ENCODE data around the gene KIFBP. TPM values are rescaled to one million over a fixed set of nuclear protein-coding genes. Genes with fewer than 3 reads are reported as not detected.

Gene KIFBP
- polyA plus RNA-seq, 3 donors = 0.52 to 4.0 (median 1.4) TPM

DNA sequence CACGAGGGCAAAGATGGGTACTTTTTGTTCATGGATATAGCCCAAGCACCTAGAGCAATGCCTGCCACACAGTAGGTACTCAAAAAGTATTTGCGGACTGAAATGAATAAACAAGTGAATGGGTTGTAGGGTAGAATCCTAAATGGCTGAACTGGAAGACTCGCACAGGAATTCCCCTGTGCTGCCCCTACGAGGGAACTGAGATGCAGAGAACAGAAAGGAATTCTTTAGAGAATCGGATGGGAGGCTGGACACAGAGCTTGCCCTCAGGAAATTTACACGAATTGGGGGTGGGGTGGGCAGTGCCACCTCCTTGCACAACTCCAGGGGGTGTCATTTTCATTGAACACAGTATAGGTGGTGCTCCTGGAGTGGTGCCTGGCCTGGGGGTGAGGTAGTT, 64.1 kb downstream of the KIFBP start:
- TF ChIP-seq, protein P1, sequence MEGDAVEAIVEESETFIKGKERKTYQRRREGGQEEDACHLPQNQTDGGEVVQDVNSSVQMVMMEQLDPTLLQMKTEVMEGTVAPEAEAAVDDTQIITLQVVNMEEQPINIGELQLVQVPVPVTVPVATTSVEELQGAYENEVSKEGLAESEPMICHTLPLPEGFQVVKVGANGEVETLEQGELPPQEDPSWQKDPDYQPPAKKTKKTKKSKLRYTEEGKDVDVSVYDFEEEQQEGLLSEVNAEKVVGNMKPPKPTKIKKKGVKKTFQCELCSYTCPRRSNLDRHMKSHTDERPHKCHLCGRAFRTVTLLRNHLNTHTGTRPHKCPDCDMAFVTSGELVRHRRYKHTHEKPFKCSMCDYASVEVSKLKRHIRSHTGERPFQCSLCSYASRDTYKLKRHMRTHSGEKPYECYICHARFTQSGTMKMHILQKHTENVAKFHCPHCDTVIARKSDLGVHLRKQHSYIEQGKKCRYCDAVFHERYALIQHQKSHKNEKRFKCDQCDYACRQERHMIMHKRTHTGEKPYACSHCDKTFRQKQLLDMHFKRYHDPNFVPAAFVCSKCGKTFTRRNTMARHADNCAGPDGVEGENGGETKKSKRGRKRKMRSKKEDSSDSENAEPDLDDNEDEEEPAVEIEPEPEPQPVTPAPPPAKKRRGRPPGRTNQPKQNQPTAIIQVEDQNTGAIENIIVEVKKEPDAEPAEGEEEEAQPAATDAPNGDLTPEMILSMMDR (IDR thresholded peaks at IDR 0.05) = no peak
- peaks cover 0 to 4% (median 0%) of the 10 kb centered on the region in 3 donors for H3K27me3 Mint-ChIP-seq (ENCODE audit: low read depth in 3 of 3)
- 90% methylated on average over 5 of the region's 6 CpGs for WGBS (ENCODE audit: insufficient coverage)

DNA sequence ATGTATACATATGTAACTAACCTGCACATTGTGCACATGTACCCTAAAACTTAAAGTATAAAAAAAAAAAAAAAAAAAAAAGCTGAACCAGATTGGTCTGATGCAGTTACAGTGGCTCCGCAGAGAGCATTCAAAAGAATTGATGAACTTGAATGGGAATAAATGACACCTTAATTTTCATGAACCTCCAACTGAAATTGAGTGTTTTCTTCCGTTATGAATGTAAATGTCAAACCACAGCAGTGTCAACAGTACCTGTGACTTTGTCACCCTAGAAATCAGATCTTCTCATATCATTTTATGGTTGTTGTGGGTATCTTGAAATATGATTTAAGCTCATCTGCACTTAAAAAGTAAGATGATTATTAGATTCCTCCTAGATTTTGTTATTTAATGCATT, 66.6 kb downstream of the KIFBP start:
- peaks cover 2% of the 10 kb centered on the region in 2 donors for H3K36me3 Mint-ChIP-seq
- peaks cover 0 to 4% (median 0%) of the 10 kb centered on the region in 3 donors for H3K27me3 Mint-ChIP-seq (ENCODE audit: low read depth in 3 of 3)
- Histone ChIP-seq H3K4me2 (replicated peaks; ENCODE audit: extremely low read depth, low read length, poor library complexity, severe bottlenecking) (no peak overlapping the region), H3K9ac (ENCODE audit: insufficient read depth, low read length, poor library complexity, severe bottlenecking) (no peak overlapping the region), H3K4me1 (ENCODE audit: control insufficient read depth in 1 of 2, insufficient read depth in 2 of 2, low read length in 2 of 2) (peaks cover 96 to 99% of the 10 kb centered on the region in 2 donors), H3K27me3 (ENCODE audit: control insufficient read depth in 2 of 2, insufficient read depth in 2 of 2, low read length in 2 of 2) (no peaks in the 10 kb centered on the region), H3K27ac (ENCODE audit: low read depth in 1 of 2, low read length in 2 of 2) (peak overlapping the region in 1 of 2 donors; percentile 97), H4K20me1 (ENCODE audit: insufficient read depth, low read length) (no peaks in the 10 kb centered on the region), H3K9me3 (replicated peaks in 1 of 2; ENCODE audit: control insufficient read depth in 1 of 2, insufficient read depth in 1 of 2, low read length in 2 of 2) (no peaks in the 10 kb centered on the region), H2AFZ (ENCODE audit: insufficient read depth, low read depth, low read length, poor library complexity, severe bottlenecking) (no peak overlapping the region), H3K4me3 (replicated peaks in 1 of 3; ENCODE audit: low read depth in 2 of 3, low read length in 3 of 3) (peak overlapping the region in 1 of 3 experiments; percentile 64), H3K36me3 (replicated peaks in 1 of 2; ENCODE audit: control insufficient read depth in 1 of 2, insufficient read depth in 2 of 2, low read length in 2 of 2) (no peaks in the 10 kb centered on the region), H3K79me2 (ENCODE audit: insufficient read depth, low read length) (peaks cover 85% of the 10 kb centered on the region)
- H3K27ac Mint-ChIP-seq = peak overlapping the region; percentile 97 to 100 (median 98)
- intact Hi-C loops (cut with micrococcal nuclease) = no loop called here
- DNase-seq = no peak
- H3K4me1 Mint-ChIP-seq = peaks cover 83% of the 10 kb centered on the region
- WGBS (ENCODE audit: insufficient coverage) = no CpG with 5 or more reads among the region's 2 CpGs
- TF ChIP-seq, protein P1 (IDR thresholded peaks at IDR 0.05) = no peak
- H3K9me3 Mint-ChIP-seq = peaks cover 0 to 2% (median 0%) of the 10 kb centered on the region in 7 donors
- no peak overlapping the region for H3K4me3 Mint-ChIP-seq

More for the DNA sequence above, 64.1 kb downstream of the KIFBP start:
- Mint-ChIP-seq H3K27ac (peak overlapping the region; percentile 96 to 100 (median 100)), H3K9me3 (peaks cover 0 to 3% (median 0%) of the 10 kb centered on the region in 7 donors), H3K4me1 (peaks cover 93% of the 10 kb centered on the region), H3K4me3 (no peak overlapping the region), H3K36me3 (peaks cover 5% of the 10 kb centered on the region in 2 donors)
- Histone ChIP-seq H3K4me3 (replicated peaks in 1 of 3; ENCODE audit: low read depth in 2 of 3, low read length in 3 of 3) (no peak overlapping the region), H3K36me3 (replicated peaks in 1 of 2; ENCODE audit: control insufficient read depth in 1 of 2, insufficient read depth in 2 of 2, low read length in 2 of 2) (no peaks in the 10 kb centered on the region), H3K27ac (ENCODE audit: low read depth in 1 of 2, low read length in 2 of 2) (peak overlapping the region; percentile 82 to 88), H3K4me1 (ENCODE audit: control insufficient read depth in 1 of 2, insufficient read depth in 2 of 2, low read length in 2 of 2) (peaks cover 96 to 99% of the 10 kb centered on the region in 2 donors), H3K9me3 (replicated peaks in 1 of 2; ENCODE audit: control insufficient read depth in 1 of 2, insufficient read depth in 1 of 2, low read length in 2 of 2) (no peaks in the 10 kb centered on the region), H3K9ac (ENCODE audit: insufficient read depth, low read length, poor library complexity, severe bottlenecking) (no peak overlapping the region), H2AFZ (ENCODE audit: insufficient read depth, low read depth, low read length, poor library complexity, severe bottlenecking) (no peak overlapping the region), H3K4me2 (replicated peaks; ENCODE audit: extremely low read depth, low read length, poor library complexity, severe bottlenecking) (peak overlapping the region; percentile 15), H3K27me3 (ENCODE audit: control insufficient read depth in 2 of 2, insufficient read depth in 2 of 2, low read length in 2 of 2) (no peaks in the 10 kb centered on the region), H4K20me1 (ENCODE audit: insufficient read depth, low read length) (no peaks in the 10 kb centered on the region), H3K79me2 (ENCODE audit: insufficient read depth, low read length) (peaks cover 67% of the 10 kb centered on the region)
- no peak for DNase-seq
- intact Hi-C loops (cut with micrococcal nuclease) = no loop called here

Data from CD14-positive monocyte (primary cell).